ENCODE measurements around the gene E2F8. TPM values are rescaled to one million over a fixed set of nuclear protein-coding genes. Genes with fewer than 3 reads are reported as not detected.

The E2F8 gene
- total RNA-seq, 2 donors from 2014 or later = 1.7 to 2.2 TPM

DNA sequence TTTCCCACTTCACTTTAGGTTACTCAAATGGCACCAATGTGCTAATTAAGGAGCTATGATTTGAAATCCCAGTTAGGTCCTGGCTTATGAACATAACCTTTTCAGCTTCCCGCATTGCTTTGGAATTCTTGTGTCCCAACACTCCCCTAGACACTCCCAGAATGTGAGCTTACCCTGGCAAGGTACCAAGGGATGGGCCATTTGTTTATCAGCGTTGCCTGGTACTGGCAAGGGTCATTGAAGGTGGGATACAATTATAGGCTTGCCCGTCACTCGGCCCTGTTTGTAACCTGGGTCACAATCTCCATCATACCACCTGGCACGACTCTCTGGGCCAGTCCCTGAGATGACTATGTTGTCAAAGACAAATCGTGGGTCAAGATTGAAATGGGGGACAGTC lies 44.3 kb downstream of the E2F8 start:
- TF ChIP-seq, protein P1, sequence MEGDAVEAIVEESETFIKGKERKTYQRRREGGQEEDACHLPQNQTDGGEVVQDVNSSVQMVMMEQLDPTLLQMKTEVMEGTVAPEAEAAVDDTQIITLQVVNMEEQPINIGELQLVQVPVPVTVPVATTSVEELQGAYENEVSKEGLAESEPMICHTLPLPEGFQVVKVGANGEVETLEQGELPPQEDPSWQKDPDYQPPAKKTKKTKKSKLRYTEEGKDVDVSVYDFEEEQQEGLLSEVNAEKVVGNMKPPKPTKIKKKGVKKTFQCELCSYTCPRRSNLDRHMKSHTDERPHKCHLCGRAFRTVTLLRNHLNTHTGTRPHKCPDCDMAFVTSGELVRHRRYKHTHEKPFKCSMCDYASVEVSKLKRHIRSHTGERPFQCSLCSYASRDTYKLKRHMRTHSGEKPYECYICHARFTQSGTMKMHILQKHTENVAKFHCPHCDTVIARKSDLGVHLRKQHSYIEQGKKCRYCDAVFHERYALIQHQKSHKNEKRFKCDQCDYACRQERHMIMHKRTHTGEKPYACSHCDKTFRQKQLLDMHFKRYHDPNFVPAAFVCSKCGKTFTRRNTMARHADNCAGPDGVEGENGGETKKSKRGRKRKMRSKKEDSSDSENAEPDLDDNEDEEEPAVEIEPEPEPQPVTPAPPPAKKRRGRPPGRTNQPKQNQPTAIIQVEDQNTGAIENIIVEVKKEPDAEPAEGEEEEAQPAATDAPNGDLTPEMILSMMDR (IDR thresholded peaks at IDR 0.05) = no peak
- Histone ChIP-seq H3K36me3 (peaks cover 22% of the 10 kb centered on the region), H3K9me3 (no peaks in the 10 kb centered on the region), H3K27me3 (no peaks in the 10 kb centered on the region), H3K4me3 (no peak overlapping the region), H3K4me1 (peaks cover 0 to 28% of the 10 kb centered on the region in 2 donors), H3K27ac (peak overlapping the region; percentile 83 to 92)
- peak; percentile 67 for DNase-seq (ENCODE audit: low spot score)

DNA sequence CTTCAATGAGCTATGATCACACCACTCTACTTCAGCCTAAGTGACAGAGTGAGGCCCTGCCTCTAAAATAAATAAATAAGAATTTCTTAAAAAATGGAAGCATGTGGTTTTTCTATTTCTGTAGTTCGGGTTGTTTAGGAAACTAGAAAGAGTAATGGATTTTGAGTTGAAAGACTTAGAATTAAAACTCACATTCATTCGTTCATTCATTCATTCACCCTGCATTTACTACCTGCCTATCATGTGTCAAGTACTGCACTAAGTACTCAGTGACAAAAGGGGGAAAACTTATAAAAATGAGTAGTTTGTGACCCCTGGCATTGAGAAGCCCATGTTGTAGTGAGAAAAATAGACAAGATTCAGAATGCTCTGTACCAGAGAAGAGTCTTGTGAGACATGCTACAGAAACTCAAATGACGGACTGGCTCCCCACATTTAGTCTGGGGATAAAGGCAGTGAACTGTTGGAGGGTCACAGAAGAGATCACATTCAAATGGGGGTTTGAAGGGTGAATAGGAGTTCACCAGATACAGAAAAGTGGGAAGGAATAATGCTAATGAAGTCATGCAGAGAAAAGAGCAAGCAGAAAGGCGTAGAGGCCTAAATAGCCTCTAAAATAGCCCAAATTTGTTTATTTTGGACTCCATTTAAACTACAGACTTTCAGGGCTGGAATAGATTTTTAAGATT lies 46.0 kb downstream of the E2F8 start:
- Histone ChIP-seq H3K27ac (peak overlapping the region; percentile 83 to 92), H3K27me3 (no peaks in the 10 kb centered on the region), H3K4me3 (no peak overlapping the region), H3K36me3 (peaks cover 39% of the 10 kb centered on the region), H3K4me1 (peaks cover 0 to 28% of the 10 kb centered on the region in 2 donors), H3K9me3 (no peaks in the 10 kb centered on the region)
- DNase-seq (ENCODE audit: low spot score) = no peak
- TF ChIP-seq, protein P1 (IDR thresholded peaks at IDR 0.05) = no peak

DNA sequence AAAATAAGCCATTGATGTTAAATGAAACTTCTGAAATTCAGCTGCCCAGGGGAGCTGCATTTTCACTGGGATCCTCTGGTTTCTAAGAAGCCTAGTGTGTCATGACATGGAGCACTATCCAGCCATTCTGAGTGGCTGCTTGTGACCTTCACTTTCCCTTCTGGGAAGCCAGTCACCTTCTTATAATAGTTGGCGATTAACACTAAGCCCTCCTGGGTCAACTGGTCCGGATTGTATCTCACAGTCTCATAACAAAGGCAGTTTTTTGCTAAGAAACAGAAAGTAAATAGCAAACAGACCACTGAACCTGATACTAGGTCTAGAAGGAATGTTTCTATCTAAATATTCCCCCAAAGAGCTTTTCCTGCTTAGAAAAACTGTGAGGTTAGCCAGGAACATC lies 46.8 kb downstream of the E2F8 start:
- H3K27ac ChIP-seq = peak overlapping the region; percentile 83 to 92
- peaks cover 0 to 28% of the 10 kb centered on the region in 2 donors for H3K4me1 ChIP-seq
- TF ChIP-seq, protein P1 (IDR thresholded peaks at IDR 0.05) = no peak
- no peak overlapping the region for H3K4me3 ChIP-seq
- H3K27me3 ChIP-seq = no peaks in the 10 kb centered on the region
- DNase-seq (ENCODE audit: low spot score) = no peak
- H3K36me3 ChIP-seq = peaks cover 44% of the 10 kb centered on the region
- no peaks in the 10 kb centered on the region for H3K9me3 ChIP-seq

DNA sequence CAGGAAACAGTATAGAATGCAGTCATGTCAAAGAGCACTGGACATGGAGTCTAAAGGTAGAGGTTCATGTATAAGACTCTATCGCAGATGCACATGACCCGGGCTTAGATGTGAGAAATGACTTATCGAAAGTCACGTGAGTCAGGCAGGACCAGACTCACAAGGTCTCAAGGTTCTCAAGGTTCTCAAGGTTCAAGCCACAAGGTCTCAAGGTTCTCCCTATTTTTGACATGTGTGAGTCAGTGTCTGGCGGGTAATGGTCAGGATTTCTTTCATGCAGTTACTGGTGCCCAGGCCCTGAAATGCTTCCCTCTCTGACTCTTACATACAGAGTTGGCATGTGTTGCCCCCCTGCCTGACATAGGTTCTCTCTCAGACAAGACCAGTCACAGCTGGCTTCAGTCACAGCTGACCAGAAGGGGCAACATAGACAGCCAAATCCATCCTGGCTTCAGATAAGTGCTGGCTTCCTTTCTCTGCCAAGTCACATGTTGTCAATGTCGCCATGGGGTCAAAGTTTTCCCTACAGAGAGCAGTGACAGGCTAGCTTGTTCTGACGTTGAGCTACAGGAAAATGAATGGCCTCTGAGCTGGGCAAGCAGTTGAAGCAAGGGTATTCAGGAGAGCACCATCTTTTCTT lies 49.1 kb downstream of the E2F8 start:
- Histone ChIP-seq H3K27me3 (no peaks in the 10 kb centered on the region), H3K36me3 (peaks cover 62% of the 10 kb centered on the region), H3K27ac (peak overlapping the region; percentile 83 to 92), H3K9me3 (no peaks in the 10 kb centered on the region), H3K4me1 (peaks cover 0 to 28% of the 10 kb centered on the region in 2 donors), H3K4me3 (no peak overlapping the region)
- TF ChIP-seq, protein P1 (IDR thresholded peaks at IDR 0.05) = no peak
- DNase-seq (ENCODE audit: low spot score) = peak; percentile 64

DNA sequence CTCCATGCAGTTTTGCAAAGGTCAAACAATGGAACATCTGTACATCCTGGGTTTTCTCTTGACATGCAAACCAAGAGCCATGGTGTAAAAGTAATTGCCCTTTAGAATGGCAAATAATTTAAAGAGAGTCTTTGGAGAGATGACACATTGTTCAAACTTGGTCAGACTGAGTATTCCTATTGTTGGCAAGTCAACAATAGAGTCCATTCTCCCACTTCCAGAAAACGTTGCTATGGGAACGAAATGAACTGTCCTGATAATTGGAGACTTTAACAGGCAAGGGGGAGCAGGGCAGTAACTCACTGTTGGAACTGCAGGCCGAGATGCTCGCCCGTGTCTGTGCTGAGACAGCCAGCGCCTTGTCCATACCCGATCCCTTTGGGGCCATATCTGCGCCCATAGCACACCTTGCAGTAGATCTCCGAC lies 52.9 kb downstream of the E2F8 start:
- Histone ChIP-seq H3K4me3 (no peak overlapping the region), H3K4me1 (peaks cover 0 to 7% of the 10 kb centered on the region in 2 donors), H3K36me3 (peaks cover 99% of the 10 kb centered on the region), H3K9me3 (no peaks in the 10 kb centered on the region), H3K27me3 (no peaks in the 10 kb centered on the region), H3K27ac (peak overlapping the region; percentile 11 to 36)
- no peak for DNase-seq (ENCODE audit: low spot score)
- TF ChIP-seq, protein P1 (IDR thresholded peaks at IDR 0.05) = no peak
